ENCODE results near the gene REXO4. TPM values are rescaled to one million over a fixed set of nuclear protein-coding genes. Genes with fewer than 3 reads are reported as not detected.

Gene REXO4
- total and polyA plus RNA-seq, 2 of the 8 experiments (the other 6 are each of a cell fraction or from before 2014, with no cell fraction given) = 19.1 to 38.3 TPM

- TF ChIP-seq SP2 (IDR thresholded peaks at IDR 0.05; ENCODE audit: low read length) (no peak), E2F6 (IDR thresholded peaks at IDR 0.05) (peak; percentile 98), TBP (IDR thresholded peaks at IDR 0.05; ENCODE audit: low read depth, low read length) (peak; percentile 62; the same call in 1 of the 2 replicates), CHD2 (IDR thresholded peaks at IDR 0.05; ENCODE audit: low read length) (peak; percentile 30; the same call in 1 of the 2 replicates), TCF12 (IDR thresholded peaks at IDR 0.05; ENCODE audit: low read depth, low read length) (no peak), CREB1 (IDR thresholded peaks at IDR 0.05) (no peak), SRF (IDR thresholded peaks at IDR 0.05; ENCODE audit: low read depth, low read length) (no peak), SIX5 (IDR thresholded peaks at IDR 0.05; ENCODE audit: low read depth, low read length) (no peak), GABPA (IDR thresholded peaks at IDR 0.05; ENCODE audit: borderline replicate concordance, insufficient read depth, low read length) (peak; percentile 80), SAP30 (IDR thresholded peaks at IDR 0.05; ENCODE audit: insufficient read depth, insufficient replicate concordance, low read length) (no peak)
These were observed 41.8 kb downstream of the REXO4 start, which contains the start of the genes STKLD1 and SURF4 (continued) for GRCh38 chr9:133375724-133376654.

Measured in H1 (cell line).